BLaER1 (cell line): ENCODE measurements around the gene P4HTM.

ENCODE experiments used
- H3K27ac ChIP-seq: shearing (Covaris generic); formaldehyde crosslinking; 2 replicates; pipeline ENCODE4 v1.8.1; 2022
- H3K27me3 ChIP-seq: shearing (Covaris generic); formaldehyde crosslinking; 2 replicates; pipeline ENCODE4 v1.8.1; 2022
- H3K36me3 ChIP-seq: shearing (Covaris generic); formaldehyde crosslinking; 2 replicates; pipeline ENCODE4 v1.8.1; 2022
- H3K4me1 ChIP-seq: shearing (Covaris generic); formaldehyde crosslinking; 2 replicates; pipeline ENCODE4 v1.8.1; 2022
- H3K4me2 ChIP-seq: shearing (Covaris generic); formaldehyde crosslinking; 2 replicates; pipeline ENCODE4 v1.8.1; 2022
- H3K4me3 ChIP-seq: shearing (Covaris generic); formaldehyde crosslinking; 2 replicates; pipeline ENCODE4 v1.8.1; 2022
- H3K9ac ChIP-seq: shearing (Covaris generic); formaldehyde crosslinking; 2 replicates; pipeline ENCODE4 v1.8.1; 2022
- H3K9me3 ChIP-seq: shearing (Covaris generic); formaldehyde crosslinking; 2 replicates; pipeline ENCODE4 v1.8.1; 2022
- H4K20me1 ChIP-seq: shearing (Covaris generic); formaldehyde crosslinking; 2 replicates; pipeline ENCODE4 v1.8.1; 2022
- Cebpa-rat ChIP-seq: shearing (Covaris generic); IDR thresholded peaks from 2 replicates; pipeline ENCODE4 v1.8.1; 2022

P4HTM gene, protein sequence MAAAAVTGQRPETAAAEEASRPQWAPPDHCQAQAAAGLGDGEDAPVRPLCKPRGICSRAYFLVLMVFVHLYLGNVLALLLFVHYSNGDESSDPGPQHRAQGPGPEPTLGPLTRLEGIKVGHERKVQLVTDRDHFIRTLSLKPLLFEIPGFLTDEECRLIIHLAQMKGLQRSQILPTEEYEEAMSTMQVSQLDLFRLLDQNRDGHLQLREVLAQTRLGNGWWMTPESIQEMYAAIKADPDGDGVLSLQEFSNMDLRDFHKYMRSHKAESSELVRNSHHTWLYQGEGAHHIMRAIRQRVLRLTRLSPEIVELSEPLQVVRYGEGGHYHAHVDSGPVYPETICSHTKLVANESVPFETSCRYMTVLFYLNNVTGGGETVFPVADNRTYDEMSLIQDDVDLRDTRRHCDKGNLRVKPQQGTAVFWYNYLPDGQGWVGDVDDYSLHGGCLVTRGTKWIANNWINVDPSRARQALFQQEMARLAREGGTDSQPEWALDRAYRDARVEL

DNA sequence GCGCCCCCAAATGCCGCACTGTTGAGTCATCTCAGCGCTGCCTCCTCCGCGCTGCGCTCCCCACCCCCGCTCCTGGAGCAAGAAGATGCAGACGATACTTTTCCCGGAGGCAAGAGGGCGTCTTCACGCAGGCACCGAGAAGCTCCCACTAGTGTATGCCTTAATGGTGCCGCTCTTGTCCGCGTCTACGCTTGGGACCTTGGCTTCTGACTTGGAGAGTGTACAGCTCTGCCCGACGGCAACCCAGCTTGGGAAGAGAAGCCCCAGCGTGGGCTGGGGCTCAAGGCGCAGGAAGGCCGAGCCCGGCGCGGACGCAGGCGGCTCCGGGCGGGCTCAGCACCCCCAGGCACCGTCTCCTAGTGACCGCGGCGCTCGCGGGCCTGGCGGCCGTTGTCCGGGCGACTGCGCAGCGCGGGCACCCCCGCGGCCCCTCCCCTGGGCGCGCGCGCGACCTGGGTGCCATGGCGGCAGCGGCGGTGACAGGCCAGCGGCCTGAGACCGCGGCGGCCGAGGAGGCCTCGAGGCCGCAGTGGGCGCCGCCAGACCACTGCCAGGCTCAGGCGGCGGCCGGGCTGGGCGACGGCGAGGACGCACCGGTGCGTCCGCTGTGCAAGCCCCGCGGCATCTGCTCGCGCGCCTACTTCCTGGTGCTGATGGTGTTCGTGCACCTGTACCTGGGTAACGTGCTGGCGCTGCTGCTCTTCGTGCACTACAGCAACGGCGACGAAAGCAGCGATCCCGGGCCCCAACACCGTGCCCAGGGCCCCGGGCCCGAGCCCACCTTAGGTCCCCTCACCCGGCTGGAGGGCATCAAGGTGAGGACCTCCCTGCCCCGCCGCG lies at the start of gene P4HTM:
Gene P4HTM, plus strand, starts transcription at position 446 of the 840 bp plus-strand sequence. Its CDS starts 16 bp downstream, at position 462.
- Histone ChIP-seq H3K9ac (peak within 1 kb of the TSS; percentile 88), H3K36me3 (peaks cover 30% of the 10 kb centered on the region), H3K4me1 (peaks cover 55% of the 10 kb centered on the region), H3K27ac (peak within 1 kb of the TSS; percentile 83), H3K27me3 (peaks cover 28% of the 10 kb centered on the region; the same call in 1 of the 2 replicates), H3K9me3 (no peaks in the 10 kb centered on the region), H4K20me1 (no peaks in the 10 kb centered on the region; the same call in 1 of the 2 replicates), H3K4me2 (peak within 1 kb of the TSS; percentile 99), H3K4me3 (peak within 1 kb of the TSS; percentile 85)
- no peak; the same call in 1 of the 2 replicates for TF ChIP-seq Cebpa-rat

DNA sequence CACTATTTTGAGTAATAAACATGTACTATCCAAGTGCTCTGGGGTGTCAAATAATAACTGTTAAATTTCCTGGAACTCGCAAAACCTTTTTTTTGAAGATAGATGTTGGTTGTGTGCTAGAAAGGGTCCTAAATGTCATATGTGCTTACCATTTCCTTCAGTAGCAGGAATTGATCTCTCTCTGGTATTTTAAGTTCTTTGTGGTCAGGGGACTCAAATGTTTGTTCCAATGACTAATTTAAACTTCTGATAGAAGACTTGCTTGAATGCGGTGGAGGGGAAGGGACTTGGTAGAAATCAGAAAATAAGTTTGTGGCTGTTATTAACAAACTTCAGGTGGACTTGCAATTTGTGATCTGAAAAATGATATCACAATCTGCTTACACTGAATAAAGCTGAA lies 44.6 kb upstream of the P4HTM start:
- TF ChIP-seq Cebpa-rat, result no peak
- peak overlapping the region; percentile 71 for H3K27ac ChIP-seq
- peaks cover 59% of the 10 kb centered on the region for H3K4me1 ChIP-seq
- H3K36me3 ChIP-seq, result peaks cover 41% of the 10 kb centered on the region; the same call in 1 of the 2 replicates
- H3K4me3 ChIP-seq, result peak overlapping the region; percentile 30; the same call in 1 of the 2 replicates
- H3K9me3 ChIP-seq, result no peaks in the 10 kb centered on the region
- no peaks in the 10 kb centered on the region for H3K27me3 ChIP-seq
- H3K9ac ChIP-seq, result peak overlapping the region; percentile 69
- H4K20me1 ChIP-seq, result peaks cover 25% of the 10 kb centered on the region
- peak overlapping the region; percentile 85 for H3K4me2 ChIP-seq

DNA sequence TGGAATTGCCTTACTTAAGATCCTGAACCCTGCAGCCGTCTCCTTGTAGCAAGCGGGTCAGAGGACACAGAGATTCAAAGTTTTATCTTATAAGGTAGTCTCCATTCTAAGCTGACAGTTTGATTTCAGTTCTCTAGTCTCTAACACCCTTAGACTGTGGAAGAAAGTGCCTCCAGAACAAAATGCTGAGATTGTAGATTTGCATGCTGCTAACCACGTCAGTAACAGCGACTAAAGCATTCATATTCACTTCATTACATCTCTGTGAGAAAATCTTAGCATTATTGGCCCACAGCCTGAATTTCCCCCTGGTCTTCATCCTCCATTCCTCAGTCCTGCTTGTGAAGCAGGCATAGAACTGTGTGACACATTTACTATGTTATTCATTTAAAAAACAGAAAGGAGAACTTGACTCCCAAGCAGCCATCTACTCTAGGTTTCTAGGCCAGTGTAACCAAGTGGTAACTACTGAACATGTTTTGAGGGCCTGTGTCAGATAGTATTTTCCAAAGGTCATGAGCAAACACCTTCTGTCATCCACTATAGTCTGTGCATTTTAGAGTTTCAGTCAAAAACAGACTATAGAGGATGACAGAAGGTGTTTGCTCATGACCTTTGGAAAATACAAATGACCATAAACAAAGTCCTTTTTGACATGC lies 44.0 kb upstream of the P4HTM start:
- Histone ChIP-seq H3K27ac (peak overlapping the region; percentile 71), H3K4me2 (peak overlapping the region; percentile 85), H3K27me3 (no peaks in the 10 kb centered on the region), H3K9ac (peak overlapping the region; percentile 69), H3K4me1 (peaks cover 59% of the 10 kb centered on the region), H3K4me3 (peak overlapping the region; percentile 30; the same call in 1 of the 2 replicates), H4K20me1 (peaks cover 25% of the 10 kb centered on the region), H3K9me3 (no peaks in the 10 kb centered on the region), H3K36me3 (peaks cover 41% of the 10 kb centered on the region; the same call in 1 of the 2 replicates)
- TF ChIP-seq Cebpa-rat, result no peak

DNA sequence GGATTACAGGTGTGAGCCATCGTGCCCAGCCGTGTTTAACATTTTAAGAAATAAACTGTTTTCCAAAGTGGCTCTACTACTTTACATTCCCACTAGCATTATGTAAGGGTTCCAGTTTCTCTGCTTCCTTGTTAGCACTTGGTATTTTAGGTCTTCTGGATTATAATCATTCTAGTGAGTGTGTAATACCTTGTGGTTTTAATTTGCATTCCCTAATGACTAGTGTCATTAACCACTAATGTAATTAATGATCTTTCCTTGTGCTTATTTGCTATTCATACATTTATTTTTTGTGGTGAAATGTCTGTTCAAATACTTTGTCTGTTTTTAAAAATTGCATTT lies 40.7 kb upstream of the P4HTM start:
- Histone ChIP-seq H3K9me3 (no peaks in the 10 kb centered on the region), H3K27ac (no peak overlapping the region), H3K9ac (no peak overlapping the region), H3K36me3 (peaks cover 41% of the 10 kb centered on the region), H3K4me3 (no peak overlapping the region), H3K27me3 (no peaks in the 10 kb centered on the region), H3K4me2 (no peak overlapping the region), H4K20me1 (peaks cover 34% of the 10 kb centered on the region), H3K4me1 (peaks cover 41% of the 10 kb centered on the region)
- no peak for TF ChIP-seq Cebpa-rat

DNA sequence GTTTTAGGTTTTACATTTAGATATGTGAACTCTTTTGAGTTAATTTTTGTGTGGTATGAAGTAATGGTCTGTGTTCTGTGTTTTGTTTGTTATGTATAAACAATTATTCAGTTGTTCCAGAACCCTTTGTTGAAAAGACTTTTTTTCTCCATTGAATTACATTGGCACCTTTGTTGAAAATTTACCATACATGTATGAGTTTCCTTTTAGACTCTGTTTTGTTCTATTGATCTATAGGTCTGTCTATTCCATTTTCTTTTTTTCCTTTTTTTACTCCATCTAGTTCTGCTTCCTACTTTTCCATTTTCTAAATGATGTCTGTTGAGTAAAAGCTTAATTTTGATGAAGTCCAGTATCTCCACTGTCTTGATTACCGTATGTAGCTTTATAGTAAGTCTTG lies 40.0 kb upstream of the P4HTM start:
- peaks cover 38% of the 10 kb centered on the region for H3K4me1 ChIP-seq
- H3K27ac ChIP-seq, result no peak overlapping the region
- H3K4me3 ChIP-seq, result no peak overlapping the region
- TF ChIP-seq Cebpa-rat, result no peak
- H3K4me2 ChIP-seq, result no peak overlapping the region
- H3K36me3 ChIP-seq, result peaks cover 48% of the 10 kb centered on the region
- H4K20me1 ChIP-seq, result peaks cover 31% of the 10 kb centered on the region
- H3K27me3 ChIP-seq, result no peaks in the 10 kb centered on the region
- H3K9me3 ChIP-seq, result no peaks in the 10 kb centered on the region
- no peak overlapping the region for H3K9ac ChIP-seq

DNA sequence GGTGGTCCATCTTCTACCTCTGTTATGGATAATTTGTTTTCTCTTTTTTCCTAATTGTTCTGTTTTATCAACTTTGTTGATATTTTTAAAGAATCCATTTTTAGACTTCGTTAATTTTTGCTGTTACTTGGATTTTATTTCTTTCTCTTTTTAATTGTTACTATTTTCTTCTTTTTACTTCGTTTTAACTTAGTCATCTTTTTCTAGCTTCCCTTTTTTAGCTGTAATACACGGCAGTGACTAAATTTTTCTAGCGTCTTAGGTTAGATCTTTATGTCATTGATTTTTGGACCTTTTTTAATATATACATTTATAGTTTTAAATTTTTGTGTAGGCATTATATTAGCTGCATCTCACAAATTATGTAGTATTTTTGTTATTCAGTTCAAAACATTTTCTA lies 38.3 kb upstream of the P4HTM start:
- no peak for TF ChIP-seq Cebpa-rat
- H3K4me2 ChIP-seq, result no peak overlapping the region

DNA sequence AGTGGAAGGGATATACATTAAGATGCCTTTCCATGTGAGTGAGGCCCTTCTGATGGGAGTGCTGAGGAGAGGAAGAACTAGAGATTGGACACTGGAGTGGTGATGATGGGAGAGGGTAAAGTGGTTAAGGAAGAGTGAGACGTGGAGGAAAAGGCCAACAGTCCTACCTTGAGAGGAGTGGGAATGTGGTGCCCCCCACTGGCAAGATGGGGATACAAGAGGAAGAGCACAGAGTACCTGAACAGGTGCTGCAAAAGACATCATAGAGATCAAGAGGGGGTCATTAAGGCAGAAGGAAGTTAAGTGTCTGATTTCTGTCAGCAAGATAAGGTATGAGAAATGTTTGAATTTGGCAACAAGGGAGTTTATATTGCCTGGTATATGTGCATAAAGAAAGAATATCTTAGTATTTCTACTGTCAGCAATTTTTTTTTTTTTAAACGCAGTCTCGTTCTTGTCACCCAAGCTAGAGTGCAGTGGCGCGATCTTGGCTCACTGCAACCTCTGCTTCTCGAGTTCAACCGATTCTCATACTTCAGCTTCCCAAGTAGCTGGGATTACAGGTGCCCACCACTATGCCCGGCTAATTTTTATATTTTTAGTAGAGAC lies 37.4 kb upstream of the P4HTM start:
- no peaks in the 10 kb centered on the region for H3K27me3 ChIP-seq
- peaks cover 47% of the 10 kb centered on the region for H4K20me1 ChIP-seq
- H3K9me3 ChIP-seq, result no peaks in the 10 kb centered on the region
- no peak for TF ChIP-seq Cebpa-rat
- no peak overlapping the region for H3K4me2 ChIP-seq
- no peak overlapping the region for H3K27ac ChIP-seq
- H3K4me3 ChIP-seq, result no peak overlapping the region
- no peak overlapping the region for H3K9ac ChIP-seq
- H3K4me1 ChIP-seq, result peaks cover 26% of the 10 kb centered on the region
- H3K36me3 ChIP-seq, result peaks cover 59% of the 10 kb centered on the region

More for the DNA sequence above, 38.3 kb upstream of the P4HTM start:
- Histone ChIP-seq H4K20me1 (peaks cover 45% of the 10 kb centered on the region), H3K4me3 (no peak overlapping the region), H3K9ac (no peak overlapping the region), H3K27ac (no peak overlapping the region), H3K4me1 (peaks cover 30% of the 10 kb centered on the region), H3K36me3 (peaks cover 57% of the 10 kb centered on the region), H3K27me3 (no peaks in the 10 kb centered on the region), H3K9me3 (no peaks in the 10 kb centered on the region)

DNA sequence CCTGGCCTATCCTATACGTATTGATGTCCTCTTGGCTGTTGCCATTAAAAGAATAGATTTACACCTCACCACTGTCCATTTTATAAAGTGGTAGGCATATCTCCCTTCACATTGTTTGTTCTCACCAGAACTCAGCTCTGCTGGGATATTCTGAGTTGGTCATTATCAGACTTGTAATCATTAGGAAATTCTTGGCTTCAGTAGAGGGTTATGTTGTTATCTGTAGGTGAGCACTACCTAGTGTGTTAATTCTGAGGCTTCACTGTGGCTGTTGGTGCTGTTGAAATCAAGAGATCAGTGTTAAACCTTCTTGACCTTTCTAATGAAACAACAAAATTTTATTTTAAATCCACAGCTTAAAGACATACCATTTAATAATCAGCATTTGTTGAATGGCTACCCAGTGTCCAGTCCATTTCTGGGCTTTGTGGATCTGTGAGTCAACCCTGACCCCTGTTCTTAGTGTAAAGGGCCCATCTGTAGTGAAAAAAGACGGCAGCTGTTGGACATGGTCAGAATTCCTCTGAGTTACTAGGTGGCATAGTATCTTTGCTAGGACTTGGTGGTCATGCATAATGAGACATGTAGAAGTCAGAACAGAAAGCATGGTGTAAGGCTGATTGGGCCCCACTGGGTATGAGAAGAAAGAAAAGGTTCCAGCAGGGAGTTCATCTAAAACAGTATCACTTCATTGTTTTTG lies 32.9 kb upstream of the P4HTM start:
- H3K27ac ChIP-seq, result no peak overlapping the region
- no peak overlapping the region for H3K4me3 ChIP-seq
- H3K9ac ChIP-seq, result no peak overlapping the region
- H3K4me1 ChIP-seq, result peaks cover 44% of the 10 kb centered on the region
- no peaks in the 10 kb centered on the region for H3K27me3 ChIP-seq
- H3K9me3 ChIP-seq, result no peaks in the 10 kb centered on the region
- peaks cover 73% of the 10 kb centered on the region for H3K36me3 ChIP-seq
- peaks cover 65% of the 10 kb centered on the region for H4K20me1 ChIP-seq
- H3K4me2 ChIP-seq, result no peak overlapping the region
- no peak for TF ChIP-seq Cebpa-rat
